Measurements from ENCODE around the gene AFF1.
"Not testable (repeated sequence)": the region's sequence is repeated elsewhere in the genome, so short reads cannot be mapped to it uniquely, and the experiment has no call there.

AFF1 gene

DNA sequence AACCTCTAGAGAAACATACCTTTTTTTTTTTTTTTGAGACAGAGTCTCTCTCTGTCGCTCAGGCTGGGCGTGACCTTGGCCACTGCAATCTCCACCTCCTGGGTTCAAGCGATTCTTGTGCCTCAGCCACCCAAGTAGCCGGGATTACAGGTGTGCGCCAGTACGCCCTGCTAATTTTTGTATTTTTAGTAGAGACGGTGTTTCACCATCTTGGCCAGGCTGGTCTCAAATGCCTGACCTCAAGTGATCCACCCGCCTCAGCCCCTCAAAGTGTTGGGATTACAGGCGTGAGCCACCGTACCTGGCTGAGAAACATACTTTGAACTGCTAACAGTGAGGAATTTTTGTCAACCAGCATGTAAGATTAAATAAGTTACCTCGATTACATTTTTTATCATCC lies 150.9 kb downstream of the AFF1 start:
- peaks cover 14% of the 10 kb centered on the region for H3K4me1 Mint-ChIP-seq (ENCODE audit: low read depth)
- H3K27ac Mint-ChIP-seq, H3K9me3 Mint-ChIP-seq, H3K4me3 Mint-ChIP-seq, H3K27me3 Mint-ChIP-seq: not testable (repeated sequence)
- H3K36me3 Mint-ChIP-seq (ENCODE audit: low read depth): peaks cover 28% of the 10 kb centered on the region

DNA sequence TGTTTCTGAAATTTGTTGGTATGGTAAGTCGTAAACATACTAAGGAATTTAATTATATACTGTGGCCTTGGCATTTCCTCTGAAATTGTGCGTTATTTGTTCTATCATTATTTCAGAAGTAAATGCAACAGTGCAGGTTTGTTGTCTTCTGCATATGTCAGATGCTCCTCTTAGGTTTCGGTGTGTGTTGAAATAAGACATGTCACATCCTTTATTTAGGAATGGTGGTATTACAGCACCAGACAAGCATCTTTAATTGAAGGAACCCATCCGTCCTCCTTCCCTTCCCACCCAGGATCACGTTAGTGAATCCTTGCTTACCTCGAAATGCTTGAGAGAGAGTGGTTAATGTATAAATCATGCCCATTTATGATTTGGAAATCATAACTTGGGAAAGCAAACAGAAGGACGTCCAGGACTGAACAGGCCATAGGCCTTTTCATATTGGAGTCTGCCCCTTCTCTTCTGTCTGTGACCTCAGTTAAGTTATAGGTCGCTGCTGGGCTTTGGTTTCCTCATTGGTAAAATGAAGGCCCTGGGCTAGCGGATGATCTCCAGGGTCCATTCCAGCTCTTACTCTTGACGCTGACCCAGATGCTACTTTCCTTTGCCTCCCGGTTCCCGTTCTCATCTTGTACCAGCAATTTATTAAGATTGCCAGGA lies 151.5 kb downstream of the AFF1 start:
- H3K4me1 Mint-ChIP-seq (ENCODE audit: low read depth): peaks cover 12% of the 10 kb centered on the region
- H3K4me3 Mint-ChIP-seq: no peak overlapping the region
- peaks cover 28% of the 10 kb centered on the region for H3K36me3 Mint-ChIP-seq (ENCODE audit: low read depth)
- H3K27ac Mint-ChIP-seq: no peak overlapping the region
- no peaks in the 10 kb centered on the region for H3K27me3 Mint-ChIP-seq
- no peaks in the 10 kb centered on the region for H3K9me3 Mint-ChIP-seq

GRCh38 chr4:87087015-87087414 lies 152.2 kb downstream of the AFF1 start:
- Mint-ChIP-seq H3K9me3 (no peaks in the 10 kb centered on the region), H3K36me3 (ENCODE audit: low read depth) (peaks cover 24% of the 10 kb centered on the region), H3K27me3 (no peaks in the 10 kb centered on the region), H3K27ac (no peak overlapping the region), H3K4me3 (no peak overlapping the region), H3K4me1 (ENCODE audit: low read depth) (peaks cover 5% of the 10 kb centered on the region)

DNA sequence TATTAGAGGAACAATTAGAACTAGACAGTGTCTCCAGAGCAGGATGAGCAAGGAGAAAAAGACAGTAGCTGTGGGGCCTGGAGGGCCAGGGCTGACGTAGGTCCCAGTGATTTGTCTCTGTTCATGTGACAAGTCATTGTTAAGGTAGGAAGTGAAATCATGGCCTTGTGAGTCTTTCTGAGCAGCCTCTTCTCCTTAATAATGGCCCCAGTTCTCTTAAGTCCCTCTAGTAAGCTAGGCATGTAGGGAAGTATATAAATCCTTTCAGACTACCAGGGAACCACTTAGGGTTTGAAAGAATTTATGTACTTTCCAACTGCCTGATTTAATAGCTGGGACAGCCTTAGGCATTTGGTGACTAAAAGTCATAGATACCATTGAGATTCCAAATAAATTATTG lies 152.6 kb downstream of the AFF1 start:
- Mint-ChIP-seq H3K36me3 (ENCODE audit: low read depth) (peaks cover 28% of the 10 kb centered on the region), H3K4me3 (no peak overlapping the region), H3K9me3 (no peaks in the 10 kb centered on the region), H3K27ac (no peak overlapping the region), H3K27me3 (no peaks in the 10 kb centered on the region), H3K4me1 (ENCODE audit: low read depth) (peaks cover 8% of the 10 kb centered on the region)

DNA sequence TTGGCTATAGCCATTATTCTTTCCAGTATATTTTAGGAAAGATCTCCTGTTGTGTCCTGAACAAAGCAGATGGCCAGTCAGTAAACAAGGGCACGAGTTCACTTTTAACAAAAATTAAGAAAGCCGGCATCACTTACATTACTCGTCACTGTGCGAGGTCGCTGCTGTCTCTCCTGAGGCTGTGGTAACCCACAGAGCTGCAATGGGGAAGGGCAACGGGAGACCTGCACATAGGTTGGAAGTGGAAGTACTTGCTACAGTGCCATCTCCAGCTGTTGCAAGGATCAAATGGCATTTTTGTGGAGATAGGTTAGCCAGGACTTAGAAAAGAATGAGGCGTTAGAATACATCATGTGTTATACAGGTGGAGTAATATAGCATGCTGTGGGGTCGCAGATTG lies 153.4 kb downstream of the AFF1 start:
- Mint-ChIP-seq H3K9me3 (no peaks in the 10 kb centered on the region), H3K4me1 (ENCODE audit: low read depth) (peaks cover 16% of the 10 kb centered on the region), H3K27ac (no peak overlapping the region), H3K4me3 (no peak overlapping the region), H3K27me3 (no peaks in the 10 kb centered on the region), H3K36me3 (ENCODE audit: low read depth) (peaks cover 32% of the 10 kb centered on the region)

GRCh38 chr4:87089368-87089767 lies 154.6 kb downstream of the AFF1 start:
- Mint-ChIP-seq H3K36me3 (ENCODE audit: low read depth) (peaks cover 30% of the 10 kb centered on the region), H3K4me3 (no peak overlapping the region)

GRCh38 chr4:87090305-87090704 lies 155.5 kb downstream of the AFF1 start:
- Mint-ChIP-seq H3K36me3 (ENCODE audit: low read depth) (peaks cover 23% of the 10 kb centered on the region), H3K4me1 (ENCODE audit: low read depth) (peaks cover 22% of the 10 kb centered on the region), H3K27me3 (no peaks in the 10 kb centered on the region), H3K27ac (no peak overlapping the region), H3K4me3 (no peak overlapping the region), H3K9me3 (no peaks in the 10 kb centered on the region)

More at GRCh38 chr4:87089368-87089767, 154.6 kb downstream of the AFF1 start:
- H3K4me1 Mint-ChIP-seq (ENCODE audit: low read depth): peaks cover 26% of the 10 kb centered on the region
- H3K9me3 Mint-ChIP-seq: no peaks in the 10 kb centered on the region
- H3K27ac Mint-ChIP-seq: no peak overlapping the region
- H3K27me3 Mint-ChIP-seq: no peaks in the 10 kb centered on the region

DNA sequence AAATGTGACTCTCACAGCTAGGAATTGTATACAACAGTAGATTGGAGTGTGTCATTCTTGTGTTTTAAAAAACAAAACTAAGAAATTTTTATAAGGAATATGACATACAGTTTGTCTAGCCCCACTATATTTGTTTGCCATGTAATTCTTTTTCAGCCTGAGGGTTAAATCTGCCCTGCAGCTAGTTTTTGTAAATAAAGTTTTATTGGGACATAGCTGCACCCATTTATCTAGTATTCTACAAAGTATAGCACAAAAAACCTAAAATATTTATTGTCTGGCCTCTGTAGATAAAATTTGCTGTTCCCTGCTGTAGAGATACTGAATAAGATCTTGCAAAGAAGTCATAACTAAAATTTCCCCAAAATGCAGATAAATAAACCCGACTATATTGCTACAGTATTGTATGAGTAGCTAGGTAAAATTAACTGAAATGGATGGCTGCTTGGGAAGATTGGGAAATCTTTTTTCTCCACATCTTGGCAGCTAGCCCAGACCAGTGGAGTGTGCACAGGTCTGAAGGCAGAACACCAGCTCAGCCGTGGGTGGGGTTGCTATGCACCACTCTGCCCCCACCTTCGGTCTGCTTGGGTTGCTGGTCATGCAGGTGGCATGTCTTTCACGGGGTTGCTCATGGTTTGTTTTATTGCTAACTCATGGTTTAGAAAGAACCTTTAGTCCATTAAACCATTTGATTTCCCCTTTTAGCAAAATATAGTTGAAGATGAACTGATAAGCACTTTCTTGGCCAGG lies 157.8 kb downstream of the AFF1 start:
- Mint-ChIP-seq H3K27ac (peak overlapping the region; percentile 34), H3K4me1 (ENCODE audit: low read depth) (peaks cover 26% of the 10 kb centered on the region), H3K36me3 (ENCODE audit: low read depth) (peaks cover 25% of the 10 kb centered on the region)

GRCh38 chr4:87093443-87094123 lies 158.8 kb downstream of the AFF1 start:
- H3K4me3 Mint-ChIP-seq: no peak overlapping the region
- H3K27me3 Mint-ChIP-seq: no peaks in the 10 kb centered on the region
- peak overlapping the region; percentile 61 for H3K27ac Mint-ChIP-seq
- H3K9me3 Mint-ChIP-seq: no peaks in the 10 kb centered on the region
- peaks cover 25% of the 10 kb centered on the region for H3K36me3 Mint-ChIP-seq (ENCODE audit: low read depth)
- H3K4me1 Mint-ChIP-seq (ENCODE audit: low read depth): peaks cover 35% of the 10 kb centered on the region

More for the DNA sequence above, 157.8 kb downstream of the AFF1 start:
- Mint-ChIP-seq H3K4me3 (no peak overlapping the region), H3K9me3 (no peaks in the 10 kb centered on the region), H3K27me3 (no peaks in the 10 kb centered on the region)

DNA sequence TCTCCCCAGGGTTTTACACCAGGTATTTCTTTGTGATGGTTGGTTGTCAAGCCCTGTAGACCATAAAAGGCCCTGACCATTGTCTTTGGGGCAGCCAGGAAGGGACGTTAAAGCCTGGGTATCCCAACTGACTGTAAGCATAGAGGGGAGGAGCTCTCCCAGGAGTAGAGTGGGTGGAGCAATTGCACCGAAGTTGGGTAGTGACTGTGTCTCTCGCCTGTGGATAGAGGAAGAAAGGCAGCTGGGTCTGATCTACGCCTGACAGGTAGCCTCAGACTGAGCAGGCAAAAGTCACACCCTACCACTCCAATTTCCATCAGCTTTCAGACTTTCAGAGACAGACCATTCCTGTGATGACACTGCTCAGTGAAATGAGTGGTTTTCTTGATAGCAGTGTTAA lies 162.3 kb downstream of the AFF1 start:
- Mint-ChIP-seq H3K9me3 (no peaks in the 10 kb centered on the region), H3K4me3 (no peak overlapping the region), H3K27ac (no peak overlapping the region), H3K36me3 (ENCODE audit: low read depth) (peaks cover 29% of the 10 kb centered on the region), H3K27me3 (no peaks in the 10 kb centered on the region), H3K4me1 (ENCODE audit: low read depth) (peaks cover 39% of the 10 kb centered on the region)

DNA sequence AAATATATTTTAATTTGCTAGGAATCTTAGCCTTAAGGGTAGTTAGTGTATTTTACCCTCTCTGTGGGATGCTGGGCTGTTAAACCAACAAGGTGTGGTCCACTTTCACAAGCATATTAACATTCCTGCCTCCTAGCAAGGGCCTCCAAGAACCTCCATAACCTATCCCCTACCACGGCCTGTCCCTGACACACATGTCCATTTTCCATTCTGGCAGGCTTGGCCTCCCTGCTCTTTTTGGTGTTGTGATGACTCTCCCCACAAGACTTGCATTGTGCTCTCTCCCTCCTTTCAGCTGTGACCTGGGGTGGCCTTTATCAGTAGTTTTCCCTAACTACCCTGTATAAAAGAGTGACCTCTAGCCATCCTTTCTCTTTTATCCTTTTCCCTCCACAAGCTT lies 165.4 kb downstream of the AFF1 start:
- Mint-ChIP-seq H3K4me1 (ENCODE audit: low read depth) (peaks cover 49% of the 10 kb centered on the region), H3K4me3 (no peak overlapping the region), H3K27ac (no peak overlapping the region), H3K9me3 (no peaks in the 10 kb centered on the region), H3K36me3 (ENCODE audit: low read depth) (peaks cover 19% of the 10 kb centered on the region), H3K27me3 (no peaks in the 10 kb centered on the region)

- no peak overlapping the region for H3K4me3 Mint-ChIP-seq
- H3K27ac Mint-ChIP-seq: no peak overlapping the region
- H3K4me1 Mint-ChIP-seq (ENCODE audit: low read depth): peaks cover 59% of the 10 kb centered on the region
- H3K27me3 Mint-ChIP-seq: no peaks in the 10 kb centered on the region
- H3K36me3 Mint-ChIP-seq (ENCODE audit: low read depth): peaks cover 21% of the 10 kb centered on the region
- no peaks in the 10 kb centered on the region for H3K9me3 Mint-ChIP-seq
These were observed 166.9 kb downstream of the AFF1 start for GRCh38 chr4:87101543-87102199.

DNA sequence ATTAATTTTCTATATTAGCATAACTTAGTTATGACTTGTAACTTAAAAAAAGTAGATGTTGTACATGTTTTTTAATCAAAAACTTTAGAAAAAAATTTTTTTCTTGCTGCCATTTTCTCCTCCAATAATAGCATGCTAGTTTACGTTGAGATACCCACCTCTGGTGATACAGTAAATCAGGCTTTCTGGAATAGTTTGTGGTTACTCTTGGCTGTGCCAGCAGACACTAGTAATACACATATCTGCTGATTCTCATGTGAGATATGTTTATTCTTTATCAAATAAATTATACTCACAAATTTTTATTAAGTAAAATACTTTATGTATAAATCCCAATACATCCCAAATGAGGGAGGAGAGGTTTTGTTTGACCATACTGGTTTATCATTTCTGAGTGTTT lies 168.3 kb downstream of the AFF1 start:
- Mint-ChIP-seq H3K27me3 (no peaks in the 10 kb centered on the region), H3K27ac (peak overlapping the region; percentile 45), H3K9me3 (no peaks in the 10 kb centered on the region), H3K4me3 (no peak overlapping the region), H3K36me3 (ENCODE audit: low read depth) (peaks cover 32% of the 10 kb centered on the region), H3K4me1 (ENCODE audit: low read depth) (peaks cover 63% of the 10 kb centered on the region)

- H3K27me3 Mint-ChIP-seq: no peaks in the 10 kb centered on the region
- peaks cover 39% of the 10 kb centered on the region for H3K36me3 Mint-ChIP-seq (ENCODE audit: low read depth)
- no peaks in the 10 kb centered on the region for H3K9me3 Mint-ChIP-seq
- H3K27ac Mint-ChIP-seq: peak overlapping the region; percentile 45
- no peak overlapping the region for H3K4me3 Mint-ChIP-seq
- H3K4me1 Mint-ChIP-seq (ENCODE audit: low read depth): peaks cover 57% of the 10 kb centered on the region
These were observed 168.9 kb downstream of the AFF1 start for GRCh38 chr4:87103691-87104187.

Measured in stimulated activated naive CD8-positive, alpha-beta T cell treated with anti-CD3 and anti-CD28 coated beads, Interleukin-15, Interleukin-2, amounts not matched to agents 100 ng/mL and 50 ng/mL, for 24 hours (primary cell).